Activated naive CD8-positive, alpha-beta T cell treated with anti-CD3 and anti-CD28 coated beads, Interleukin-2, amount 50 U/mL, for 24 hours (primary cell): ENCODE measurements around the gene HS3ST6.

Experiments
- ATAC-seq: fragments of 150-1000 bp; cut with Tn5 transposase; one replicate; pipeline ENCODE4 v1.10.0; 2021
- DNase-seq: peaks from one replicate; pipeline ENCODE4 v3.0.0; 2021
- H3K27ac Mint-ChIP-seq: one replicate; pipeline ENCODE4 v1.8.0; 2021; ENCODE audit warnings: mild to moderate bottlenecking, mixed read lengths
- H3K27me3 Mint-ChIP-seq: one replicate; pipeline ENCODE4 v1.8.0; 2021; ENCODE audit warnings: mixed read lengths
- H3K36me3 Mint-ChIP-seq: one replicate; pipeline ENCODE4 v1.8.0; 2021; ENCODE audit warnings: low read depth, mixed read lengths
- H3K4me1 Mint-ChIP-seq: one replicate; pipeline ENCODE4 v1.8.0; 2021; ENCODE audit warnings: mixed read lengths
- H3K4me3 Mint-ChIP-seq: one replicate; pipeline ENCODE4 v1.8.0; 2021; ENCODE audit warnings: mild to moderate bottlenecking, moderate library complexity, mixed read lengths
- H3K9me3 Mint-ChIP-seq: one replicate; pipeline ENCODE4 v1.8.0; 2021; ENCODE audit warnings: mixed read lengths

HS3ST6 gene

DNA sequence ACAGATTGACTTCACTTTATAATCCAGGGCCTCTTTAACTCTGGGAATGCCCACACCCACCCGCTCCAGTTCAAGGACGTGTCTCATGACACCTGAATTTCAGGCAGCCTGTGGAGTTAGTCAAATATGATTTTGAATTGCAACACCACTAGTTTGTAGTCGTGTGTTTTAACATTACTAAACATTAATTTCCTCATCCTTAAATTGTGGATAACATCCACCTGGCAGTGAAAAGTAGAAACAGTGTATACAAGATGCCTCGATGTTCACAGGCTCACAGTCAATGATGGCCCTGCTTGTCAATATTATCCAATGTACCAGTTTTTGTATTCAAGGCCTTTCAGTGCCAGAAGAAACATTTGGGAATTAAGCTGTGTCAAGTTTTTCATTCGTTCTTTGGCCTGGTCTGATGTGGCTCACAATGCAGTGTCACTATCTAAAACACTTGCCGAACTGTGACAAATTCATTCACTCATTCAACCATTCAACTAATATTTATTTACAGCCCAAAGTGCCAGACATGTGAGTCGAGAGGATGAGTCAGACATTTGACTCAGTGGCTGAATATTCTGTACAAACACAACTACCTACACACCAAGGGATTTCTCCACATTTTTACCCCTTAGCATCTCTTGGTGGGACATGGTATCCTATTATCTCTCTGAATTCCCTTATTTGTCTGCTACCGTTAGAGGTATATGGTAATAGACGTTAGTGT is 47.7 kb downstream of the HS3ST6 start:
- Mint-ChIP-seq H3K27ac (no peak overlapping the region), H3K4me3 (no peak overlapping the region), H3K27me3 (peaks cover 16% of the 10 kb centered on the region), H3K4me1 (peaks cover 5% of the 10 kb centered on the region), H3K36me3 (no peaks in the 10 kb centered on the region), H3K9me3 (no peaks in the 10 kb centered on the region)
- ATAC-seq = no peak
- no peak for DNase-seq

DNA sequence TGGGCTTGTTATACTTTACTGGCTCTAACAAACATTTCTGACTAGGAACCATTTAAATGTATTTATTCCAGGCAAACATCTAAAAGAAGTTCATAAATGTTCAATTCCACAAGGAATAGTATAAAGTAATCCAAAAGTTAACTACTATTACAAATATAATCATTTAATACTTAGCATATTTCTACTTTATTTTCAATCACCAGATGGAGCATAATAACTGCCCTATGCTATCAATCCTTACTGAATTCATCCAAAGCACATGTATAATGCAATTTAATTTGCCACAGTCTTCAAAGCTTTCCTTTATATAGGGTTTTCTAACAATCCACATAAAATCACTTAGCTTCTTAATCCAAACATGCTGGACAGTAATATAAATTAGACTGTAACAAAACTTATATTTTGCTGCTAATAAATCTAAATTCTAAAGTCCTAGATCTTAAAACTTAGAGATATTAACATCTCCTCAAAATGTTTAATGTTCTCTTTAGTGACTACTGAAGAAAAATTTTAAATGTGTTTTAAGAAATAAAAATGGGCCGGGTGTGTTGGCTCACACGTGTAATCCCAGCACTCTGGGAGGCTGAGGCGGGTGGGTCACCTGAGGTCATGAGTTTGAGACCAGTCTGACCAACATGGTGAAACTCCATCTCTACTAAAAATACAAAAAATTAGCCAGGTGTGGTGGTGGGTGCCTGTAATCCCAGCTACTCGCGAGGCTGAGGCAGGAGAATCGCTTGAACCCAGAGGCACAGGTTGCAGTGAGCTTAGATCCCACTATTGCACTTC is 52.1 kb downstream of the HS3ST6 start:
- no peaks in the 10 kb centered on the region for H3K36me3 Mint-ChIP-seq
- no peak overlapping the region for H3K4me3 Mint-ChIP-seq
- peaks cover 13% of the 10 kb centered on the region for H3K27me3 Mint-ChIP-seq

DNA sequence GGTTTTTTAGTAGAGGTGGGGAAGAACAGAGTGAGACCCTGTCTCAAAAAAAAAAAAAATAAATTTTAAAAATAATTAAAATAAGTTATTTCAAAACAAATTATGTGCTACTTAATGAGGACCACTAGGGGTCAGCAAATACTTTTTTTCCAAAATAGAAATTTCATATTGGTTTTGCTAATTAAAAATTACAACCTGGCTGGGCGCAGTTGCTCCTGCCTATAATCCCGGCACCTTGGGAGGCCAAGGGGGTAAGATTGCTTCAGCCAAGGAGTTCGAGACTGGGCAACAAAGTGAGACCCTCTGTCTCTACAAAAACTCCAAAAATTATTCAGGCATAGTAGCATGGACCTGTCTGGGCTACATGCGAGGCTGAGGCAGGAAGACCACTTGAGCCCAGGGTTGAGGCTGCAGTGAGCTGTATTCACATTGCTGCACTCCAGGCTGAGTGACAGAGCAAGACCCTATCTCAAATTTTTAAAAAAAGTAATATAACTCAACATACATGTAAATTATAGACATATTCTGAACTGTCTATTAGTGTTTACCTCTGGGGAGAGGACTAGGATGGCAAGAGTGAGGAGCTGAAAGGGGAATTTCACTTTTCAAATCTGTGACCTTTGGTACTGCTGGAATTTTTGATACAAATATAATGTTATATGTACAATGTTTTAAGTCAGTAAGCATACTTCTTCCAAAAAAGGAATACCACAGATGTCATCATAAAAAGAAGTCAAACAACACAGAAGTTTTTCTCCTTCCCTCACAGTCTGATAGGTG is 54.3 kb downstream of the HS3ST6 start:
- no peak overlapping the region for H3K4me3 Mint-ChIP-seq

More for the DNA sequence above, 52.1 kb downstream of the HS3ST6 start:
- no peak for ATAC-seq
- Mint-ChIP-seq H3K27ac (no peak overlapping the region), H3K9me3 (no peaks in the 10 kb centered on the region), H3K4me1 (no peaks in the 10 kb centered on the region)
- DNase-seq = no peak

DNA sequence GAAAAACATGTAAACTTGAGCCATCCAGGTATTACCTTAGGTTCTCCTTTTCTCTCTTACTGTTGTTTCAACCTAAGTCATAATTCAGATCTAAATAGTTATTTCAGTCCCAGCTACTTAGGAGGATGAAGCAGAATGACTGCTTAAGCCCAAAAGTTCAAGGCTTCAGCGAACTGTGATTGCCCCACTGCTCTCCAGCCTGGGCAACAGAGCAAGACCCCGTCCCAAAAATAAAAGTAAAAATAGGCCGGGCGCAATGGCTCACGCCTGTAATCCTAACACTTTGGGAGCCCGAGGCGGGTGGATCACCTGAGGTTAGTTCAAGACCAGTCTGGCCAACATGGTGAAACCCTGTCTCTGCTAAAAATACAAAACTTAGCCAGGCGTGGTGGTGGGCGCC is 55.8 kb downstream of the HS3ST6 start:
- Mint-ChIP-seq H3K9me3 (no peaks in the 10 kb centered on the region), H3K4me3 (no peak overlapping the region), H3K27me3 (peaks cover 25% of the 10 kb centered on the region), H3K4me1 (no peaks in the 10 kb centered on the region), H3K36me3 (no peaks in the 10 kb centered on the region), H3K27ac (no peak overlapping the region)
- DNase-seq (no peak), ATAC-seq (no peak)

More for the DNA sequence above, 54.3 kb downstream of the HS3ST6 start:
- Mint-ChIP-seq H3K9me3 (no peaks in the 10 kb centered on the region), H3K27me3 (peaks cover 18% of the 10 kb centered on the region), H3K4me1 (no peaks in the 10 kb centered on the region), H3K27ac (no peak overlapping the region), H3K36me3 (no peaks in the 10 kb centered on the region)
- no peak for DNase-seq
- no peak for ATAC-seq

DNA sequence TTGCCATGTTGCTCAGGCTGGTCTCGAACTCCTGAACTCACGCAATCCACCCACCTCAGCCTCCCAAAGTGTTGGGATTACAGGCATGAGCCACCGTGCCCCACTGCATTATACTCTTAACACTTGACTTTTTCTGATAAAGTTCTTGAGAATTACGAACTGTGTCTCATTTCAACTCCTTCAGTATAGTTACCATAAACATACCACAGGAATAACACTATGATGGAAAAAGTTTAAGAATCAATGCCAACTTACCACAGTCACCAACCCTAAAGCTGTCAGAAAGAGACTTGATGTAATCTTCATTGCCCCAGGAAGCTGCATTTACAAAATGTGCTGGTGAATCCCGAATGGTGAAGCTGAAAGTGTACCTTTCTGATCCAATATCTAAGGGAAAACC is 56.5 kb downstream of the HS3ST6 start:
- H3K27ac Mint-ChIP-seq = no peak overlapping the region
- no peak for ATAC-seq
- H3K4me3 Mint-ChIP-seq = no peak overlapping the region
- peaks cover 27% of the 10 kb centered on the region for H3K27me3 Mint-ChIP-seq
- peaks cover 3% of the 10 kb centered on the region for H3K4me1 Mint-ChIP-seq
- DNase-seq = no peak
- H3K9me3 Mint-ChIP-seq = no peaks in the 10 kb centered on the region
- no peaks in the 10 kb centered on the region for H3K36me3 Mint-ChIP-seq
